Vagina (tissue), 2 donors: ENCODE measurements around the gene SLC22A23.

ENCODE experiments used
- POLR2A ChIP-seq, 2 donors: fragments of 450-650 bp; IDR thresholded peaks; one replicate each; pipeline ENCODE4 v1.6.1; 2017; ENCODE audit warnings: antibody characterized with exemption in 2 of 2, mild to moderate bottlenecking in 2 of 2, moderate library complexity in 2 of 2
- TF ChIP-seq, protein P1 (sequence below), 3 experiments: fragments of 450-650 bp in 2 of 3; fragments of 200-600 bp in 1 of 3; sonication (generic) in 1 of 3; IDR thresholded peaks; one replicate each; pipeline ENCODE4 v1.5.1; 2017 to 2019; ENCODE audit warnings: antibody characterized with exemption in 3 of 3, mild to moderate bottlenecking in 2 of 3, moderate library complexity in 2 of 3

DNA sequence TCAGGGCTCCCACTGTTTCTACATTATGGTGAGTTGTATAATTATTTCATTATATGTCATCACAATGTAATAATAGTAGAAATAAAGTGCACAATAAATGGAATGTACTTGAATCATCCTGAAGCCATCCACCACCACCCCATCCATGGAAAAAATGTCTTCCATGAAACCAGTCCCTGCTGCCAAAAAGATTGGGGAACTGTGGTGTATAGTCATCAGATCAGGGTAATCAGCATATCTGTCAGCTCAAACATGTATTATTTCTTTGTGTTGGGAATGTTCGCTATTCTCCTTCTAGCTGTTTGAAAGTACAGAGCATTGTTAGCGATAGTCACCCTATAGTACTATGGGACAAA is 33.8 kb upstream of the SLC22A23 start:
- no peak for TF ChIP-seq POLR2A (IDR thresholded peaks at IDR 0.05)
- TF ChIP-seq, protein P1, sequence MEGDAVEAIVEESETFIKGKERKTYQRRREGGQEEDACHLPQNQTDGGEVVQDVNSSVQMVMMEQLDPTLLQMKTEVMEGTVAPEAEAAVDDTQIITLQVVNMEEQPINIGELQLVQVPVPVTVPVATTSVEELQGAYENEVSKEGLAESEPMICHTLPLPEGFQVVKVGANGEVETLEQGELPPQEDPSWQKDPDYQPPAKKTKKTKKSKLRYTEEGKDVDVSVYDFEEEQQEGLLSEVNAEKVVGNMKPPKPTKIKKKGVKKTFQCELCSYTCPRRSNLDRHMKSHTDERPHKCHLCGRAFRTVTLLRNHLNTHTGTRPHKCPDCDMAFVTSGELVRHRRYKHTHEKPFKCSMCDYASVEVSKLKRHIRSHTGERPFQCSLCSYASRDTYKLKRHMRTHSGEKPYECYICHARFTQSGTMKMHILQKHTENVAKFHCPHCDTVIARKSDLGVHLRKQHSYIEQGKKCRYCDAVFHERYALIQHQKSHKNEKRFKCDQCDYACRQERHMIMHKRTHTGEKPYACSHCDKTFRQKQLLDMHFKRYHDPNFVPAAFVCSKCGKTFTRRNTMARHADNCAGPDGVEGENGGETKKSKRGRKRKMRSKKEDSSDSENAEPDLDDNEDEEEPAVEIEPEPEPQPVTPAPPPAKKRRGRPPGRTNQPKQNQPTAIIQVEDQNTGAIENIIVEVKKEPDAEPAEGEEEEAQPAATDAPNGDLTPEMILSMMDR (IDR thresholded peaks at IDR 0.05) = no peak
